HG02973 (cell line): ENCODE results near the gene FOXN1.

Experiments
- ATAC-seq: cut with Tn5 transposase; IDR thresholded peaks from one replicate; pipeline ENCODE4 v1.9.1; 2021; ENCODE audit warnings: moderate library complexity; ENCODE audit not compliant: unreplicated experiment

Gene FOXN1

GRCh38 chr17:28544402-28545140, 38.4 kb downstream of the FOXN1 start:
- ATAC-seq: no peak

- no peak for ATAC-seq
These were observed 39.0 kb downstream of the FOXN1 start for GRCh38 chr17:28545141-28545503.

- ATAC-seq: no peak
These were observed 39.8 kb downstream of the FOXN1 start for GRCh38 chr17:28545787-28546415.

- no peak for ATAC-seq
These were observed 41.0 kb downstream of the FOXN1 start for GRCh38 chr17:28547096-28547622.

GRCh38 chr17:28547623-28548416, 41.7 kb downstream of the FOXN1 start:
- ATAC-seq: no peak

- no peak for ATAC-seq
These were observed 42.4 kb downstream of the FOXN1 start for GRCh38 chr17:28548417-28549130.

GRCh38 chr17:28549236-28550132, 43.3 kb downstream of the FOXN1 start:
- no peak for ATAC-seq

- ATAC-seq: no peak
These were observed 44.7 kb downstream of the FOXN1 start for GRCh38 chr17:28550858-28551257.

- no peak for ATAC-seq
These were observed 45.5 kb downstream of the FOXN1 start for GRCh38 chr17:28551421-28552175.

GRCh38 chr17:28552176-28552999, 46.2 kb downstream of the FOXN1 start, which contains the start of gene UNC119:
TSS of gene UNC119 (minus strand) at chr17:28552624. CDS start at chr17:28552557, 67 bp downstream.
- ATAC-seq: peak; percentile 44

GRCh38 chr17:28553000-28553505, 46.9 kb downstream of the FOXN1 start:
- ATAC-seq: no peak

- ATAC-seq: no peak
These were observed 48.4 kb downstream of the FOXN1 start for GRCh38 chr17:28554565-28554964.

GRCh38 chr17:28555022-28555421, 48.9 kb downstream of the FOXN1 start:
- no peak for ATAC-seq

GRCh38 chr17:28563475-28563874, 57.3 kb downstream of the FOXN1 start:
- no peak for ATAC-seq

GRCh38 chr17:28567604-28568003, 61.5 kb downstream of the FOXN1 start:
- ATAC-seq: no peak

- ATAC-seq: no peak
These were observed 63.3 kb downstream of the FOXN1 start for GRCh38 chr17:28569446-28569845.

GRCh38 chr17:28570716-28571360, 64.7 kb downstream of the FOXN1 start:
- ATAC-seq: peak; percentile 24
